ENCODE measurements around the gene PLA2G12A. TPM values are rescaled to one million over a fixed set of nuclear protein-coding genes. Genes with fewer than 3 reads are reported as not detected.
"Not testable (repeated sequence)": the region's sequence is repeated elsewhere in the genome, so short reads cannot be mapped to it uniquely, and the experiment has no call there.

PLA2G12A gene
- total RNA-seq, 1 donor from 2014 or later = 15.2 TPM

DNA sequence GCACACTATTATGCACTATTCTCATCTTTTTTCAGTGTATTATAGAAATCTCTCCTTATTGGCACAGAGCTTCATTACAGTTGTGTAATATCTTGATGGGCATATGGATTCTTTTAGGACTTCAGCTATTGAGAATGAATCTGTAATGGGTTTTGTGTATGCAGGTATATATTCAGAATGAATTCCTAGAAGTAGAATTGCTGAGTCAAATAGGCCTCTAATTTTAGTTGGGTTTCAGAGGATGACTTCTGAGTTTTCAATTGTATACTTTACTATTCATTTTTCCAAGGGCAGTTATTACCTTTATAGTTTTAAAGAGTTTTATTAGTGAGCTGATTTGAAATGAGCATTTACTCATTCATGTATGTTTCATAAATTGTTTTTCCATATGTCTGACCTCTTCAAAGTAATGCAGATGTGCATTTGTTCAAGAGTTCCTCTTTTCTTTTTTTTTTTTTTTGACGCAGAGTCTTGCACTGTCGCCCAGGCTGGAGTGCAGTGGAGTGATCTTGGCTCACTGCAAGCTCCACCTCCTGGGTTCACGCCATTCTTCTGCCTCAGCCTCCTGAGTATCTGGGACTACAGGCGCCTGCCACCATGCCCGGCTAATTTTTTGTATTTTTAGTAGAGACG, 46.1 kb downstream of the PLA2G12A start:
- intact Hi-C loops (cut with micrococcal nuclease) = no loop called here

DNA sequence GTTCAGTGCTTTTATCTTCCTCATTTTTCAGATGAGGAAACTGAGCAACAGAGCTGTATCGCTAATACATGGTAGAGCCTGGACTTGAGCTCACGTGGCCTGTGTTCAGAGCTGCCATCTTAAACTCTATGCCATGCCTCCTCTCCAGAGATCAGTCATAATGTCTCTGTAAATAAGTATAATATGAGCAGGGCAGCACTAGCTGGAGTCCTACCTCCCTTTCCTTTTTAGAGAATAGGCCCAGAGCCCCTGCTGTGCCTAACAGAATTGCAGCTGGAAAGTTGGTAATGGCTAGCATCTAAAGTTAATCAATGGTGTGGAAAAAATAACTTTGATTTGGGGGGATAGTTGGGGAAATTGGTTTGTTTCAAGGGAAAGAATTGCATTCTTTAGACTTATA, 47.0 kb downstream of the PLA2G12A start:
- intact Hi-C loops (cut with micrococcal nuclease) = no loop called here

DNA sequence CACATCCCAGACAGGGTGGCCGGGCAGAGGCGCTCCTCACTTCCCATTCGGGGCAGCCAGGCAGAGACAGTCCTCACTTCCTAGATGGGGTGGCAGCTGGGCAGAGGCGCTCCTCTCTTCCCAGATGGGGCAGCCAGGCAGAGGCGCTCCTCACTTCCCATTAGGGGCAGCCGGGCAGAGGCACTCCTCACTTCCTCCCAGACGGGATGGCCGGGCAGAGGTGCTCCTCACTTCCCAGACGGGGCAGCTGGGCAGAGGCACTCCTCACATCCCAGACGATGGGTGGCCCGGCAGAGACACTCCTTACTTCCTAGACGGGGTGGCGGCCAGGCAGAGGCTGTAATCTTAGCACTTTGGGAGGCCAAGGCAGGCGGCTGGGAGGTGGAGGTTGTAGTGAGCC, 50.9 kb downstream of the PLA2G12A start:
- intact Hi-C loops (cut with micrococcal nuclease) = not testable (repeated sequence)

DNA sequence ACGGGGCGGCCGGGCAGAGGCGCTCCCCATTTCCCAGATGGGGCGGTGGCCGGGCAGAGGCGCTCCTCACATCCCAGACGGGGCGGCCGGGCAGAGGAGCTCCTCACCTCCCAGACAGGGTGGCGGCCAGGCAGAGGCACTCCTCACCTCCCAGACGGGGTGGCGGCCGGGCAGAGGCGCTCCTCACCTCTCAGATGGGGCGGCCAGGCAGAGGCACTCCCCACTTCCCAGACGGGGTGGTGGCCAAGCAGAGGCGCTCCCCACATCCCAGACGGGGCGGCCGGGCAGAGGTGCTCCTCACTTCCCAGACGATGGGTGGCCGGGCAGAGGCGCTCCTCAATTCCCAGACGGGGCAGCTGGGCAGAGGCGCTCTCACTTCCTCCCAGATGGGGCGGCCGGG, 51.4 kb downstream of the PLA2G12A start:
- intact Hi-C loops (cut with micrococcal nuclease) = not testable (repeated sequence)

DNA sequence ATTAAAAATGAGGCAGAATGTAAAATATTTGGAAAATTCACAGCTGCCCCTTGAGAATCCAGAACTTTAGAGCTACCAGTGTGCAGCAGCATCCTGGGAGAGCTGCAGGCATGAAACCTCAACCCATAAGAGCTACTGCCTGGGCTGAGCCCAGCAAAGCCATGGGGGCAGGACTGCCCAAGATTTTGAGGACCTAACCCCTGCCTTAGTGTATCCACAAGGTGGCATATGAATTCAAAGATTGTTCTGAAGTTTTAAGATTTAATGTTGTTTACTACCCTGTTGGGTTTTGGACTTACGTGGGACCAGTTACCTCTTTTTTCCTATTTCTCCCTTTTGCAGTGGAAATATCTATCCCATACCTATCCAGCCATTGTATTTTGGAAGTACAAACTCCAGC, 53.0 kb downstream of the PLA2G12A start:
- intact Hi-C loops (cut with micrococcal nuclease) = no loop called here

DNA sequence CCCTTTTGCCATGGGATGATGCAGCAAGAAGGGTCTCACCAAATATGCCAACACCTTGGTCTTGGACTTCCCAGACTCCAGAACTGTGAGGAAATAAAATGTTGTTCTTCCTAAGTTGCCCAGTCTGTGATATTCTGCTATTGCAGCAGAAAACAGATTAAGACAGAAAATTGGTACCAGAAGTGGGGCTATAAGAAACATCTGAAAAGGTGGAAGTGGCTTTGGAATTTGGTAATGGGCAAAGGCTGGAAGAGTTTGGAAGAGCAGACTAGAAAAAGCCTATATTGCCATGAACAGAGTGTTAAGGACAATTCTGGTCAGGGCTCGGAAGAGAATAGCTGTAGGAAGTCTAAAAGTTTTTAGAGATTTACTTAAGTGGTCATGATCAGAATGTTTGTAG, 54.0 kb downstream of the PLA2G12A start:
- intact Hi-C loops (cut with micrococcal nuclease) = no loop called here

DNA sequence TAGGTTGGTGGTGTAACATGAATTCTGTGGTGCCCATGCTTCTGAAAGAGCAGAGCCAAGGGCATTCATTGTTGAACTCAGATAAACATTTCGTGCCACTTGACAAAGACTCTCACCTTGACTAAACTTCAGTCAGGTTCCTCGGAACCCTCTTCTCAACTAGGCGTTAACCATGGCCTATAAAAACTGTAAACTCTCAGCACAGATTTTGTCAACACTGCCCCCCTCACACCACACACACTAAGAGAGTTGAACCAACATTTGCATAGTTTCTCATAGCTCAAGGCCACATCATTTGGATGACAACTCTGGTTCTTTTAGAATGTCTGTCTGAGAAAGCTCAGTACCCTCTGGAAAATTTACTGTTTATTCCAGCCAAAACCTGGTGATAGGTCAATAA, 54.7 kb downstream of the PLA2G12A start:
- intact Hi-C loops (cut with micrococcal nuclease) = no loop called here

DNA sequence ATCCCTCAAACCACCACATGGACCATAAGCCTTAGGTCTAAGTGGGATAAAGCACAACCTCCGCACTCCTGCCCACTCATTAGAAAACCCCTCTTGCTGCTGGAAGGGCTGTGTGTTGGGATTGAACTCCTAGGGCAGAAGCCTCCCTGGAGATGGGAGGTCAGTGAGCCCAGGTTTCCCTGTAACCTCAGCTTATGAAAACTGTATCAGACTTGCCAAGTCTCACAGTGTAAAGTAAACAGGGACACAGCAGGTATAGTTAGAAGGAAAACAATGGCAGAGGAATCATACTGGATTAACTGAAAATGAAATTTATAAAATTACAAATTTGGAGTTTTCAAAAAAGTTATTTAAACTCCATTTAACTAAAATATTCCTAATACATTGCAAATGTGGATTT, 56.6 kb downstream of the PLA2G12A start:
- intact Hi-C loops (cut with micrococcal nuclease) = no loop called here

DNA sequence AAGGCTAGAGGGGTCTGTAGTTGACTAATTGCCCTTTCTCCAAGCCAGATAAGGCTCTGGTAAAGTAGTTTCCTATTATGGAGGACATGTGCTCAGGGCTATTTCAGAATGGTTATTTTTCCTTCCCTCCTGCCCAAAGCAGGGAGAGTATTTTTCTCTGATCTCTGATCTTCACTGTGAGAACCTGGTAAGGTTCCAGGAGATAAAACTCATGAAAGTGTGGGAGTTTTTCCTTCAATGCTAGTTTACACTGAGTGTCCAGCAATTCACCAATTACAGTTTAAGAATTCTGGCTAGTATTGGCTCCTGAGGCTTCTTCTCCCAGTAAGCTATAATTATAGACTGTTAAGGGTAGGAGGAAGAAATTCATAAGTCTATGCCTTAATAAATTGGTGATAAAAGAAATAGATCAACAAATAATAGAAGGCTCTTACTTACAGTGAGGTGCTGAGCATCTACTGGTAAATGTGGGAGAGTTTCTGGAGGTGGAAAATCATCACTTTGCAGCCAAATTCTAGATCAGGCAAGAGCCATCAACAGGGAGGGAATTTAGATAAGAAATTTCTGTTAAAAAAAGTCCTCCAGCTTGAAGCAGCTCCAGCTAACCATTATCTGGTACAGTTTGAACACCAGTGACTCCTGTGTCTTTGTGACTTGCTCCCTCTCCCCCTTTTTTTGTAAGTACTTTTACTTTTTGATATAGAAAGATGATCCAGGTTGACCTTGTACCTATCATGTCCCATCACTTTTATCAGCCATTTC, 57.5 kb downstream of the PLA2G12A start:
- intact Hi-C loops (cut with micrococcal nuclease) = no loop called here

DNA sequence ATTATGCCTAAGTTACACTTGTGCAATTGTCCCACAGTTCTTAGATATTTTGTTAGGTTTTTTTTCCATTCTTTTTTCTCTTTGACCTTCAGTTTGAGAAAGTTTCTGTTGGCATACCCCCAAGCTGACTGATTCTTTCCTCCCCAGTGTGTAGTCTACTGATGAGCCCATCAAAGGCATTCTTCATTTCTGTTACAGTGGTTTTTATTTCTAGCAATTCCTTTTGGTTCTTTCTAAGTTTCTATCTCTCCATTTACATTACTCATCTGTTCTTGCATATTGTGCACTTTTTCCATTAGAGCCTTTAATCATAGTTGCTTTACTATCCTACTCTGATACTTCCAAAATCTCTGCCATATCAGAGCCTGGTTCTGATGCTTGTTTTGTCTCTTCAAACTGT, 58.5 kb downstream of the PLA2G12A start:
- intact Hi-C loops (cut with micrococcal nuclease) = no loop called here

DNA sequence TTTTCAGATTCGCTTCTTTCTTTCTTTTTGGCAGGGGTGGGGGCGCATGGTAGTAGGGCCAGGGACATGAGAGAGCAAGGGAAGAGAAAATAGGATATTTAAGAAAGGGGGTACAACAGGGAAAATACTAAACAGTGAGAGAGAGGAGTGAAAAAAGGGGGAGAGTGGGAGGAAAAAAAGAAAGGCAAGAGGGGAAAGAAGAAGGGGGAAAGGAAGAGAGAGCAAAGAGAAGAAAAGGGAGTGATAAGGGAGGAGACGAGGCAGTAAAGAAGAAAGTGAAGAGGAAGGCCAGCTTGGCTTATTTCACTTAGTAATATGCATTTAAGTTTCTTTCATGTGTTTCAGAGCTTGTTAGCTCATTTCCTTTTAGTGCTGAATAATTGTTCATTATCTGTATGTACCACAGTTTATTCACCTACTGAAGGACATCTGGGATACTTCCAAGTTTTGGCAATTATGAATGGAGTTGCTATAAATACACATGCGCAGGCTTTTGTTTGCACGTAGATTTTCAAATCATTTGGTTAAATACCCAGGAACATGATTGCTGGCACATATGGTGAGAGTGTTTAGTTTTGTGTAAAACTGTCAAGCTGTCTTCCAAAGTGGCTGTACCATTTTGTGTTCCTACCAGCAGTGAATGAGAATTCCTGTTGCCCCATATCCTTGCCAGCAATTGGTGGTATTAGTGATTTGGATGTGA, 63.9 kb downstream of the PLA2G12A start:
- intact Hi-C loops (cut with micrococcal nuclease) = no loop called here

DNA sequence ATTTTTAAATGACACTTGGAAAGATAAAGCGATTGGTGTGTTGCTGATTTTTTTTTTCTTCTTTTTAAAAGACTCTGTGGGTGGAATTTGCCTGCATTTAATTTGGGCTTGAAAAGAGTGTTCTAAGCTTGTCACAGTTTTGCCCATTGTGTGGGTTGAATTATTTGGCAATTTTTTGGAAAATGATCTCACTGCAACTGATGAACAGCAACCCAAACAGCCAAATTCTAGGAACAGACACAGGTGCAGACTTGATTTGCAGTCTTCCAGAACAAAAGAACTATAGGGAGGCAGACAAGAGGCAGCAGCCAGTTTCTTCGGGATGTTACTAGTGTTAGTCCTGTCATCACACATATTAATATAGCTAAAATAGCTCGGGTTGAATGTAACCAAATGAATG, 67.1 kb downstream of the PLA2G12A start:
- intact Hi-C loops (cut with micrococcal nuclease) = no loop called here

DNA sequence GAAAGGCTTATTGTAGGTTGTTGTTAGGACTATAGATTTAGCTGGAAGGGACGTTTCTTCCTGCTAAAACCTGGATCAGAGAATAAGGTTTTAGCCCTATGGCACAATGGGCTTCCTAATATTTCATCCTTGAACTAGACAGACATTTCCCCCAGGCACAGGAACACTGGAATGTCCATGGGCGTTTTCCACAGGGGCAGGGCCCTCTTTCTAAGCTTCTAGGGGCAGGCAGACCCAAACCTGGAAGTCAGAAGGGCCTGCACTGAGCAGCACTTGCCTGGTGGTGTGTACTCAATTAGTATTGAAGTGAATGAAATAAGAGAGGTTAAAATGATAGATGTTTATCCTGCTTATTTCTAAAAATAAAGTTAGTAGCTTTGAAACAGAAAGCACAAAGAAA, 67.8 kb downstream of the PLA2G12A start:
- intact Hi-C loops (cut with micrococcal nuclease) = no loop called here

Other genes with a start within 250 kb of the PLA2G12A start
- 82.3 and 83.6 TPM in 2 replicates for gene MCUB, start 169.8 kb downstream of the PLA2G12A start, total RNA-seq
- gene CASP6, start 26.6 kb downstream of the PLA2G12A start, total RNA-seq = 32.6 and 34.0 TPM in 2 replicates
- not detected in 2 replicates for gene CFI, start 71.9 kb upstream of the PLA2G12A start, total RNA-seq
- 27.7 and 29.1 TPM in 2 replicates for gene GAR1, start 85.7 kb upstream of the PLA2G12A start, total RNA-seq
- 0.15 TPM in 1 of 2 replicates, not detected in the other for gene RRH, start 97.9 kb upstream of the PLA2G12A start, total RNA-seq
- 0.15 and 0.32 TPM in 2 replicates for gene LRIT3, start 118.0 kb upstream of the PLA2G12A start, total RNA-seq
- gene EGF, start 182.8 kb upstream of the PLA2G12A start, total RNA-seq = not detected in 2 replicates